GM11168 (cell line): ENCODE data around the gene BEX2.

ENCODE experiments used
- in situ Hi-C: fragments of 300-500 bp; cut with MboI; formaldehyde crosslinking; loops from one replicate; pipeline ENCODE4 v1.12.0; 2022; ENCODE audit warnings: low sequenced_read_pairs; ENCODE audit not compliant: unreplicated experiment

BEX2 gene

DNA sequence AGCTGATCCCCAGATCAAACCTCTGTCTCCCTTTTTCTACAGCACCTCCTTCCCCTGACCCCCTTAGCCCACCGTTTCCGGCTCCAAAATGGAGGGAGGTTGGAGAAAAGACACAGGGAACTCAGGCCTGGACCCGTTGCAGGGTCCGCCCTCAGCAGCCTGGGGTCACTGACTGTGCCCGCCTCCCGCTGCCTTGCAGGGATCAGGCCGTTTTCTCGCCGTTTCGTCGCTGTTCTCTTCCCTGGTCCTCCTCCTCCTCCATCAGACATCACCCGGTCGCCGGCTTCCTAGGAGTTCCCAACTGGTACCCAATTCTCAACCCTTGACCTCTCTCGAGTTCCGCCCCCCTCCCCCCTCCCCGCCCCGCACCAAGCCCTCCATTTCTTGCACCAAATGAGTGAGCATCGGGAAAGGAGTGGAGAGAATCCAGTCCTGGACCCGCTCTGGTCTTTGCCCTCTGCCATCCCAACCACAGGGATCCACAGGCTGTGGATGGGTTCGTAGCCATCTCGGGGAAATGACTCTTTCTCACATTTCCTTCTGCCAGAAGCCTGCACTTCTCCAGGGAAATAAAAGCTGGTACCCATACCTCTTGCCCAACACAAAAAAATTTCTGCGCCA lies 34.7 kb downstream of the BEX2 start:
- in situ Hi-C loops = no loop called here

DNA sequence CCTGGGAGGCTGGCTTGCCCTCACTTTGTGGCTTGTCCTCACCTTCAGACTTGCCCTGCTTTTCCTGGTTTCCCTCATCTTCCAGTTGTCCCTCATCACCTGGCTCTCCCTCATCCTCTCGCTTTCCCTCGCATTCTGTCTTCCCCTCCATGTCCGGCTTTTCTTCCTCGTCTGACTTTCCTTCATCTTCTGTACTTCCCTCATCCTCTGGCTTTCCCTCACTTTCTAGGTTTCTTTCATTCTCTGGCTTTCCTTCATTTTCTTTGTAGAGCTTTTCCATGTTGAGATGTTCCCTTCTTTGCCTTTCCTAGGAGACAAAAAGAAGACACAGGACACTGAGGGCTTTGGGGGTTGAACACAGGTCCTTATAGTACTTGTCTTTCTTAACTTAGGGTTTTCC lies 36.5 kb downstream of the BEX2 start:
- in situ Hi-C loops = no loop called here
